ENCODE data around the gene DAAM2. TPM values are rescaled to one million over a fixed set of nuclear protein-coding genes. Genes with fewer than 3 reads are reported as not detected.

The DAAM2 gene
- 1.4 and 1.9 TPM in 2 replicates for total RNA-seq

DNA sequence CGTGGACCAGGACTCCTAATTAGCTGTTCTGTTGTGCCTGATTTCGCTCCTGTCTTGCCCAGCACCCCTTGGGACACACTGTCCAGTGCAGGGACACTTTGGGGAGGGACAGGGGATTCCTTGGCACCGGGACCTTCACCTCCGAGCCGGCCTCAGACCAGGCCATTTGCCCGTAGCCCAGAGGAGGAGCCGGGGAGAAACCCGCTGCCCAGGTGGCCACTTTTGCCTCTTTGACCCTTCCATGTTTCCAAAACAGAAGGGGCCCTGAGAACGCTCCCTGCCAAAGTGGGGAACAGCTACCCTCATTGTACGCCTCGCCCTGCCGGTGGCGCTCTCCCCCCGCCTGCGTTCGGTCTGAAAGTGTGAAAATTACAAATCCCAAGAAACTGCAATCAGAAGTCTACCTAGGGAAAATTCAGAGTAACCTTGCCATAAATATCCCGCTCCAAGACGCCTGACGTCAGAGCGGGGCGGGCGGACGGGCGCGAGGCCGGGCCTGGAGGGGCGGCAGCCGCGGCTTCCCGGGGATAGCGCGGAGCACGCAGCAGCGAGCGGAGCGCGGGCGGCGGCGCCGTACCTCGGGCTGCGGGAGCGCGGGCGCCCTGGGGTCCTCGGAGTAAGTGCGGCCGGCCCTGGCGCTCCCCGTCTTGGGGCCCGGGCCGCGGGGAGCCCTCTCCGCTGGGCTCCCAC is at the start of gene DAAM2:
Gene DAAM2, plus strand, starts transcription at position 527 of the 690 bp plus-strand sequence. CDS start 63,927 bp downstream, outside the sequence.

DNA sequence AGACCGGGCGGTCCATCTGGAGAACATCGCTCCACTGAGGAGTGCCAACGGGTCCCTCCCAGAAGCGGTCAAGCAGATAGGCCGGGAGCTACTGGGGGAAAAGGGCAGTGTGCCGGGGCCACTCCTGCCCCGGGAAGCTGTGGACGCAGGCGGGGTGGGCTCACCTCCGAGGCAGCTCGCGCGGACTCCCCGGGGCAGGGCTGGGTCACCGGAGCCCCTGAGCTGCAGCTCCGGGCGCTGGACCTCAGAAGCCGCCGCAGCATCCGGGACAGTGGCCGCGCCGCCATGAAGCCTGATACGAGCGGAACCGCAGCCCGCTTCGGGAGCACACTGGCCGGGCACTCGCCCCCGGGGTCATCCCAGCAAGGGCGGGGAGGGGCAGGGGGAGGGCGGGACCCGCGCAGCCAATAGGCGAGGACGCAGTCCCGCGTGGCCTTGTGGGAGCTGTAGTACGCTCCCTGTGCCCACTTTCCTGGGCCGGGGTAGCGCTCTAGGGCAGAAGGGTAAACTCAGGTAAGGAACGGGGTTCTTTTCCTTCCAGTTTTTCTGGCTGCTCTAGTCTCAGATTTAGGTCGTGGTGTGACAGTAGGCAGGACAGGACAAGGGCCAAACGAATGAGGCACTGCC is 142.1 kb downstream of the DAAM2 start, which contains the start of gene MOCS1:
Gene MOCS1, minus strand, starts transcription at position 332 of the 627 bp plus-strand sequence. Its CDS starts 45 bp downstream, at position 287.

Other genes starting within 250 kb of the DAAM2 start
- gene KIF6, start 67.0 kb upstream of the DAAM2 start, total RNA-seq = under 0.01 and 0.46 TPM in 2 replicates
- gene MOCS1, start 142.1 kb downstream of the DAAM2 start, total RNA-seq = 8.0 and 10.4 TPM in 2 replicates

Data from smooth muscle cell of bladder (primary cell).